GM23338 (cell line): Measurements from ENCODE around the gene OR2A12.

Experiments
- CREB1 ChIP-seq: fragments of 250-450 bp; sonication (Bioruptor Pico); IDR thresholded peaks from 2 replicates; pipeline ENCODE4 v1.5.0; 2020; ENCODE audit warnings: low read depth, mild to moderate bottlenecking, moderate library complexity
- CTCF ChIP-seq, 2 experiments: fragments of 200-600 bp in 1 of 2; sonication (generic) in 1 of 2; conservative IDR thresholded peaks; 2 replicates each; pipeline versions ENCODE4 v1.5.1 to v1.6.1; 2016 to 2017; ENCODE audit warnings: antibody characterized with exemption in 2 of 2, low read depth in 2 of 2, mild to moderate bottlenecking in 2 of 2, moderate library complexity in 1 of 2
- ETS1 ChIP-seq: IDR thresholded peaks from 2 replicates; pipeline ENCODE4 v1.6.1; 2016; ENCODE audit warnings: antibody characterized with exemption
- EZH2 ChIP-seq: fragments of 200-600 bp; sonication (generic); IDR thresholded peaks from one replicate; pipeline ENCODE4 v1.8.0; 2017; ENCODE audit warnings: antibody characterized with exemption, mild to moderate bottlenecking, low read depth; ENCODE audit not compliant: unreplicated experiment
- EZH2phosphoT487 ChIP-seq: fragments of 200-600 bp; sonication (generic); IDR thresholded peaks from one replicate; pipeline ENCODE4 v1.8.1; 2018; ENCODE audit warnings: antibody characterized with exemption; ENCODE audit not compliant: unreplicated experiment
- NANOG ChIP-seq: IDR thresholded peaks from 2 replicates; pipeline ENCODE4 v1.6.1; 2016; ENCODE audit warnings: antibody characterized with exemption, borderline replicate concordance
- POLR2AphosphoS5 ChIP-seq: IDR thresholded peaks from 2 replicates; pipeline ENCODE4 v1.6.1; 2016; ENCODE audit warnings: antibody characterized with exemption, low read depth
- REST ChIP-seq: IDR thresholded peaks from one replicate; pipeline ENCODE4 v1.6.1; 2018; ENCODE audit warnings: antibody characterized with exemption; ENCODE audit not compliant: unreplicated experiment
- STAT1 ChIP-seq: IDR thresholded peaks from one replicate; pipeline ENCODE4 v1.6.1; 2016; ENCODE audit warnings: antibody characterized with exemption; ENCODE audit not compliant: unreplicated experiment

- no peak for TF ChIP-seq CTCF (conservative IDR thresholded peaks at IDR 0.05; ENCODE audit: low read depth in 2 of 2)
- no peak for TF ChIP-seq POLR2AphosphoS5
- no peak for TF ChIP-seq REST
- no peak for TF ChIP-seq STAT1
- no peak for TF ChIP-seq EZH2
- no peak for TF ChIP-seq CREB1 (CRISPR knock-in tag)
- TF ChIP-seq ETS1: no peak
- no peak for TF ChIP-seq EZH2phosphoT487
- TF ChIP-seq NANOG: no peak
These were observed 4.6 kb downstream of the OR2A12 start for GRCh38 chr7:144090667-144091066.
